GM18519 (cell line): ENCODE results near the gene INHA.

ENCODE experiments used
- ATAC-seq: cut with Tn5 transposase; IDR thresholded peaks from one replicate; pipeline ENCODE4 v1.9.1; 2021; ENCODE audit warnings: mild to moderate bottlenecking, moderate library complexity; ENCODE audit not compliant: unreplicated experiment, low FRiP score

The INHA gene

GRCh38 chr2:219557320-219557719, 14.8 kb upstream of the INHA start:
- ATAC-seq, result no peak

GRCh38 chr2:219557791-219558785, 14.0 kb upstream of the INHA start:
- no peak for ATAC-seq

- no peak for ATAC-seq
Measured at GRCh38 chr2:219559156-219559915, 12.8 kb upstream of the INHA start.

- no peak for ATAC-seq
Measured at GRCh38 chr2:219560037-219560892, 11.8 kb upstream of the INHA start.

GRCh38 chr2:219560893-219561178, 11.3 kb upstream of the INHA start:
- no peak for ATAC-seq

GRCh38 chr2:219561179-219562048, 10.7 kb upstream of the INHA start:
- no peak for ATAC-seq

- ATAC-seq, result no peak
Measured at GRCh38 chr2:219562049-219563020, 9.8 kb upstream of the INHA start.

GRCh38 chr2:219563271-219563928, 8.7 kb upstream of the INHA start:
- ATAC-seq, result no peak

GRCh38 chr2:219565130-219566080, 6.7 kb upstream of the INHA start:
- no peak for ATAC-seq

GRCh38 chr2:219566640-219567039, 5.5 kb upstream of the INHA start:
- ATAC-seq, result no peak

- ATAC-seq, result no peak
Measured at GRCh38 chr2:219567131-219567530, 5.0 kb upstream of the INHA start.

- no peak for ATAC-seq
Measured at GRCh38 chr2:219567791-219568361, 4.2 kb upstream of the INHA start.

- no peak for ATAC-seq
Measured at GRCh38 chr2:219569041-219569440, 3.1 kb upstream of the INHA start.

- ATAC-seq, result no peak
Measured at GRCh38 chr2:219569635-219570034, 2.5 kb upstream of the INHA start.

- no peak for ATAC-seq
Measured at GRCh38 chr2:219570194-219570923, 1.8 kb upstream of the INHA start.

GRCh38 chr2:219570924-219571310, 1.2 kb upstream of the INHA start:
- no peak for ATAC-seq
